Right lobe of liver (tissue), 6 donors: ENCODE results near the gene DMWD. TPM values are rescaled to one million over a fixed set of nuclear protein-coding genes. Genes with fewer than 3 reads are reported as not detected.

ENCODE experiments used
- ATAC-seq, 4 donors: fragments of 200-7000 bp; cut with Tn5 transposase; one replicate each; pipeline ENCODE4 v1.9.1; 2020; ENCODE audit warnings: mild to moderate bottlenecking in 4 of 4, moderate library complexity in 4 of 4
- DNase-seq, 3 donors: peaks; one replicate each; pipeline ENCODE4 v3.0.0-alpha.2; 2020
- H3K27ac ChIP-seq, 3 donors: fragments of 200-600 bp; one replicate each; pipeline ENCODE4 v1.8.0; 2022
- H3K27me3 ChIP-seq, 2 donors: fragments of 200-600 bp; one replicate each; pipeline ENCODE4 v1.8.0; 2022
- H3K36me3 ChIP-seq, 4 donors: fragments of 200-600 bp; sonication (generic) in 1 of 4; one replicate each; pipeline versions ENCODE4 v1.5.1 to v1.8.0; 2017 to 2022; ENCODE audit warnings: control low read depth in 1 of 4
- H3K4me1 ChIP-seq, 4 donors: fragments of 200-600 bp; sonication (generic) in 1 of 4; one replicate each; pipeline versions ENCODE4 v1.5.1 to v1.8.0; 2017 to 2022; ENCODE audit warnings: control low read depth in 1 of 4
- H3K4me3 ChIP-seq, 3 donors: fragments of 200-600 bp; one replicate each; pipeline ENCODE4 v1.8.0; 2022
- H3K9me3 ChIP-seq, 4 donors: fragments of 200-600 bp; sonication (generic) in 1 of 4; one replicate each; pipeline versions ENCODE4 v1.5.1 to v1.8.0; 2017 to 2022; ENCODE audit warnings: control low read depth in 1 of 4
- CTCF ChIP-seq, 4 donors: fragments of 200-600 bp in 3 of 4; fragments of 450-650 bp in 1 of 4; IDR thresholded peaks; one replicate each; pipeline versions ENCODE4 v1.5.1 to v1.8.0; 2016 to 2022; ENCODE audit warnings: antibody characterized with exemption in 4 of 4, mild to moderate bottlenecking in 2 of 4
- POLR2A ChIP-seq: fragments of 450-650 bp; IDR thresholded peaks from one replicate; pipeline ENCODE4 v1.6.1; 2017; ENCODE audit warnings: antibody characterized with exemption, mild to moderate bottlenecking
- WGBS: methylation state at CpG from one replicate; pipeline ENCODE4 v1.1.6; 2018; ENCODE audit warnings: low coverage, low lambda C conversion rate; ENCODE audit not compliant: insufficient coverage; ENCODE audit errors: missing lambda C conversion rate; 5-methylcytosine and 5-hydroxymethylcytosine counted together
- intact Hi-C, 2 donors: fragments of 100-400 bp; cut with DNase I; formaldehyde crosslinking; loops; one replicate each; pipeline versions ENCODE4 v1.11.2 to v1.14.1; 2022
- total RNA-seq, 6 experiments: library from RNA; depleted of rRNA in 2 of 6; stranded (reverse); fragments of >200 nt in 2 of 6; fragmentation: NEBNext Ultra II Directional in 3 of 6; extraction: Animal tissue kit (Norgen Biotek cat#: 25700) in 3 of 6; gene quantifications; one replicate each; pipeline versions ENCODE4 v1.1.0 to v1.2.4, GENCODE V29; 2016 to 2023
- donor health status: DM: no; HTN: yes; CAD: no.
- donor health status: DM: no; HTN: no; CAD: no.
- donor health status: DM: no; HTN: no; CAD: no.
- donor health status: DM: no; HTN: yes; CAD: no.
- donor health status: DM: no; HTN: yes; CAD: no.

The DMWD gene
- total RNA-seq, 6 experiments from 2014 or later: 8.3 to 14.3 (median 11.9) TPM

- TF ChIP-seq POLR2A: no peak
- no peak for TF ChIP-seq CTCF (IDR thresholded peaks at IDR 0.05)
- DNase-seq (no peak), ATAC-seq (no peak)
- 100% methylated on average over 5 of the region's 34 CpGs for WGBS
- Histone ChIP-seq H3K9me3 (no peaks in the 10 kb centered on the region), H3K27ac (no peak overlapping the region), H3K36me3 (peaks cover 0 to 7% (median 0%) of the 10 kb centered on the region in 4 donors), H3K4me3 (no peak overlapping the region), H3K4me1 (peaks cover 0 to 5% (median 0%) of the 10 kb centered on the region in 4 donors), H3K27me3 (no peaks in the 10 kb centered on the region)
- intact Hi-C loops: no loop called here
These were observed 15.2 kb downstream of the DMWD start for GRCh38 chr19:45777395-45777961.

- no CpG with 5 or more reads among the region's 9 CpGs for WGBS
- no peak overlapping the region for H3K4me3 ChIP-seq
- H3K27me3 ChIP-seq: no peaks in the 10 kb centered on the region
- ATAC-seq (no peak), DNase-seq (no peak)
- H3K4me1 ChIP-seq: peaks cover 0 to 19% (median 6%) of the 10 kb centered on the region in 4 donors
- TF ChIP-seq POLR2A (no peak), CTCF (IDR thresholded peaks at IDR 0.05) (no peak)
- H3K9me3 ChIP-seq: no peaks in the 10 kb centered on the region
- no peak overlapping the region for H3K27ac ChIP-seq
- peaks cover 0 to 7% (median 0%) of the 10 kb centered on the region in 4 donors for H3K36me3 ChIP-seq
- intact Hi-C loops: no loop called here
These were observed 17.9 kb downstream of the DMWD start for GRCh38 chr19:45774765-45775164.

- peaks cover 0 to 15% (median 6%) of the 10 kb centered on the region in 4 donors for H3K4me1 ChIP-seq
- no peaks in the 10 kb centered on the region for H3K27me3 ChIP-seq
- no peak for DNase-seq
- intact Hi-C loops: no loop called here
- peaks cover 0 to 7% (median 0%) of the 10 kb centered on the region in 4 donors for H3K36me3 ChIP-seq
- no peaks in the 10 kb centered on the region for H3K9me3 ChIP-seq
- H3K4me3 ChIP-seq: no peak overlapping the region
- 9% methylated on average over 2 of the region's 2 CpGs for whole genome bisulfite sequencing
- TF ChIP-seq POLR2A (no peak), CTCF (IDR thresholded peaks at IDR 0.05) (no peak)
- no peak overlapping the region for H3K27ac ChIP-seq
- ATAC-seq: no peak
These were observed 19.3 kb downstream of the DMWD start for GRCh38 chr19:45773384-45773783.

- H3K4me1 ChIP-seq: peaks cover 0 to 15% (median 6%) of the 10 kb centered on the region in 4 donors
- H3K4me3 ChIP-seq: no peak overlapping the region
- no peak for DNase-seq
- intact Hi-C loops: no loop called here
- no CpG with 5 or more reads among the region's 3 CpGs for WGBS
- H3K36me3 ChIP-seq: peaks cover 0 to 7% (median 0%) of the 10 kb centered on the region in 4 donors
- ATAC-seq: no peak
- H3K27ac ChIP-seq: no peak overlapping the region
- H3K27me3 ChIP-seq: no peaks in the 10 kb centered on the region
- no peaks in the 10 kb centered on the region for H3K9me3 ChIP-seq
- TF ChIP-seq POLR2A (no peak), CTCF (IDR thresholded peaks at IDR 0.05) (no peak)
These were observed 19.7 kb downstream of the DMWD start for GRCh38 chr19:45772912-45773311.
